SW480 (cell line): ENCODE data around the gene FAM110C.
"Not testable (repeated sequence)": the region's sequence is repeated elsewhere in the genome, so short reads cannot be mapped to it uniquely, and the experiment has no call there.

Source experiments
- DNase-seq: peaks from one replicate; pipeline ENCODE4 v3.0.0-alpha.2; 2016; ENCODE audit warnings: low spot score

Gene FAM110C

GRCh38 chr2:42788-43187, 3.5 kb downstream of the FAM110C start:
- no peak for DNase-seq

GRCh38 chr2:40465-40864, 5.8 kb downstream of the FAM110C start:
- no peak for DNase-seq

GRCh38 chr2:38155-38554, 8.2 kb downstream of the FAM110C start:
- no peak for DNase-seq

- DNase-seq = no peak
Observed at GRCh38 chr2:36318-36717, 10.0 kb downstream of the FAM110C start.

- no peak for DNase-seq
Observed at GRCh38 chr2:35852-36251, 10.5 kb downstream of the FAM110C start.

GRCh38 chr2:33620-34019, 12.7 kb downstream of the FAM110C start:
- DNase-seq = peak; percentile 65

GRCh38 chr2:32068-32467, 14.2 kb downstream of the FAM110C start:
- DNase-seq = no peak

- DNase-seq = no peak
Observed at GRCh38 chr2:29253-29652, 17.1 kb downstream of the FAM110C start.

GRCh38 chr2:28406-28975, 17.8 kb downstream of the FAM110C start:
- no peak for DNase-seq

- DNase-seq = no peak
Observed at GRCh38 chr2:26891-27290, 19.4 kb downstream of the FAM110C start.

- DNase-seq = no peak
Observed at GRCh38 chr2:25543-25942, 20.8 kb downstream of the FAM110C start.

GRCh38 chr2:24591-24990, 21.7 kb downstream of the FAM110C start:
- not testable (repeated sequence) for DNase-seq

GRCh38 chr2:24107-24506, 22.2 kb downstream of the FAM110C start:
- DNase-seq = peak; percentile 71

GRCh38 chr2:23283-23682, 23.0 kb downstream of the FAM110C start:
- no peak for DNase-seq

- not testable (repeated sequence) for DNase-seq
Observed at GRCh38 chr2:22244-22643, 24.1 kb downstream of the FAM110C start.

- DNase-seq = not testable (repeated sequence)
Observed at GRCh38 chr2:20259-20658, 26.0 kb downstream of the FAM110C start.

- peak; percentile 33 for DNase-seq
Observed at GRCh38 chr2:19505-19904, 26.8 kb downstream of the FAM110C start.

- no peak for DNase-seq
Observed at GRCh38 chr2:18402-19271, 27.7 kb downstream of the FAM110C start.

GRCh38 chr2:15916-16315, 30.4 kb downstream of the FAM110C start:
- not testable (repeated sequence) for DNase-seq

- no peak for DNase-seq
Observed at GRCh38 chr2:11248-11941, 34.9 kb downstream of the FAM110C start.

GRCh38 chr2:10222-10875, 36.0 kb downstream of the FAM110C start:
- no peak for DNase-seq
